Measurements from ENCODE around the gene RMRP. TPM values are rescaled to one million over a fixed set of nuclear protein-coding genes. Genes with fewer than 3 reads are reported as not detected.

RMRP gene
- polyA plus RNA-seq, 1 experiment = 1,738 TPM

- DNase-seq (ENCODE audit: low read depth) = no peak
- Histone ChIP-seq H3K36me3 (ENCODE audit: control insufficient read depth, insufficient read depth, low read length) (no peaks in the 10 kb centered on the region), H3K4me3 (ENCODE audit: low read depth, low read length) (no peak overlapping the region), H3K27me3 (ENCODE audit: control insufficient read depth, insufficient read depth, low read length) (no peaks in the 10 kb centered on the region)
- POLR2A ChIA-PET = no interaction called here
- TF ChIP-seq CTCF (IDR thresholded peaks at IDR 0.05; ENCODE audit: insufficient read depth, low read depth, low read length) = no peak
- CTCF ChIA-PET = interaction anchor here (0.7 to 6.4 kb wide), 3 partner anchors 9 to 66 kb away, joined by 3 to 63 read pairs (median 5); partner anchors contain the start of genes CREB3 and TLN1
Observed at GRCh38 chr9:35666549-35666948, 8.7 kb upstream of the RMRP start.

- no peaks in the 10 kb centered on the region for H3K27me3 ChIP-seq (ENCODE audit: control insufficient read depth, insufficient read depth, low read length)
- TF ChIP-seq CTCF (IDR thresholded peaks at IDR 0.05; ENCODE audit: insufficient read depth, low read depth, low read length) = no peak
- POLR2A ChIA-PET = interaction anchor here (0.7 kb wide), 1 partner anchor 22 kb away, joined by 3 read pairs; no protein-coding TSS in a partner anchor
- H3K4me3 ChIP-seq (ENCODE audit: low read depth, low read length) = no peak overlapping the region
- no peak for DNase-seq (ENCODE audit: low read depth)
- CTCF ChIA-PET = interaction anchor here (0.6 to 6.4 kb wide), 6 partner anchors 7 to 66 kb away, joined by 3 to 63 read pairs (median 4); partner anchors contain the start of genes CA9, CREB3 and TLN1
- no peaks in the 10 kb centered on the region for H3K36me3 ChIP-seq (ENCODE audit: control insufficient read depth, insufficient read depth, low read length)
Observed at GRCh38 chr9:35666045-35666444, 8.2 kb upstream of the RMRP start.

GRCh38 chr9:35665471-35665818 lies 7.6 kb upstream of the RMRP start:
- Histone ChIP-seq H3K36me3 (ENCODE audit: control insufficient read depth, insufficient read depth, low read length) (no peaks in the 10 kb centered on the region), H3K4me3 (ENCODE audit: low read depth, low read length) (peak overlapping the region; percentile 59), H3K27me3 (ENCODE audit: control insufficient read depth, insufficient read depth, low read length) (no peaks in the 10 kb centered on the region)
- ChIA-PET CTCF (interaction anchor here (0.6 to 6.4 kb wide), 7 partner anchors 8 to 64 kb away, joined by 3 to 63 read pairs (median 6); partner anchors contain the start of gene CA9), POLR2A (interaction anchor here (0.7 kb wide), 1 partner anchor 23 kb away, joined by 3 read pairs; no protein-coding TSS in a partner anchor)
- TF ChIP-seq CTCF (IDR thresholded peaks at IDR 0.05; ENCODE audit: insufficient read depth, low read depth, low read length) = no peak
- no peak for DNase-seq (ENCODE audit: low read depth)

- peak within 1 kb of the TSS; percentile 59 for H3K4me3 ChIP-seq (ENCODE audit: low read depth, low read length)
- peaks cover 3% of the 10 kb centered on the region for H3K36me3 ChIP-seq (ENCODE audit: control insufficient read depth, insufficient read depth, low read length)
- POLR2A ChIA-PET = interaction anchor here (0.5 to 0.7 kb wide), 2 partner anchors 21 to 597 kb away, joined by 3 read pairs; no protein-coding TSS in a partner anchor
- DNase-seq (ENCODE audit: low read depth) = no peak
- peak; percentile 41 for TF ChIP-seq CTCF (IDR thresholded peaks at IDR 0.05; ENCODE audit: insufficient read depth, low read depth, low read length)
- CTCF ChIA-PET = interaction anchor here (0.8 to 6.4 kb wide), 13 partner anchors 8 to 126 kb away, joined by 3 to 63 read pairs (median 5); partner anchors contain the start of genes CA9 and TLN1
- H3K27me3 ChIP-seq (ENCODE audit: control insufficient read depth, insufficient read depth, low read length) = no peaks in the 10 kb centered on the region
Observed at GRCh38 chr9:35664531-35665470, 7.0 kb upstream of the RMRP start, which contains the start of gene ARHGEF39. Gene ARHGEF39, minus strand, starts transcription at chr9:35665195. Its CDS starts 26 bp downstream, at chr9:35665169.

- H3K4me3 ChIP-seq (ENCODE audit: low read depth, low read length) = no peak overlapping the region
- peaks cover 3% of the 10 kb centered on the region for H3K36me3 ChIP-seq (ENCODE audit: control insufficient read depth, insufficient read depth, low read length)
- DNase-seq (ENCODE audit: low read depth) = no peak
- ChIA-PET CTCF (interaction anchor here (0.9 to 6.5 kb wide), 6 partner anchors 26 to 128 kb away, joined by 3 to 74 read pairs (median 7); partner anchors contain the start of genes CREB3 and TLN1), POLR2A (no interaction called here)
- no peak for TF ChIP-seq CTCF (IDR thresholded peaks at IDR 0.05; ENCODE audit: insufficient read depth, low read depth, low read length)
- H3K27me3 ChIP-seq (ENCODE audit: control insufficient read depth, insufficient read depth, low read length) = no peaks in the 10 kb centered on the region
Observed at GRCh38 chr9:35662437-35662836, 4.6 kb upstream of the RMRP start.

Data from BJ (cell line).